Measurements from ENCODE around the gene DYNLT2. TPM values are rescaled to one million over a fixed set of nuclear protein-coding genes. Genes with fewer than 3 reads are reported as not detected.

The DYNLT2 gene
- total RNA-seq, 1 donor from 2014 or later = 3.2 TPM

GRCh38 chr6:169798764-169799473, 47.5 kb upstream of the DYNLT2 start:
- intact Hi-C loops (cut with DNase I) = no loop called here
- DNase-seq (ENCODE audit: extremely low spot score in 2 of 2) = peak in 1 of 2 donors; percentile 75
- no peak for TF ChIP-seq CTCF (IDR thresholded peaks at IDR 0.05)
- no peak for TF ChIP-seq POLR2A (IDR thresholded peaks at IDR 0.05)
- TF ChIP-seq POLR2AphosphoS5 (IDR thresholded peaks at IDR 0.05; ENCODE audit: insufficient read depth in 1 of 2, low read depth in 1 of 2) = no peak

GRCh38 chr6:169795196-169795595, 43.8 kb upstream of the DYNLT2 start:
- peak; percentile 43 to 65 for DNase-seq (ENCODE audit: extremely low spot score in 2 of 2)
- H3K4me3 ChIP-seq = no peak overlapping the region
- H3K36me3 ChIP-seq = no peaks in the 10 kb centered on the region
- no peak overlapping the region for H3K27ac ChIP-seq
- H3K27me3 ChIP-seq = no peaks in the 10 kb centered on the region
- intact Hi-C loops (cut with DNase I) = no loop called here
- TF ChIP-seq POLR2AphosphoS5 (IDR thresholded peaks at IDR 0.05; ENCODE audit: insufficient read depth in 1 of 2, low read depth in 1 of 2) (no peak), CTCF (IDR thresholded peaks at IDR 0.05) (no peak), POLR2A (IDR thresholded peaks at IDR 0.05) (no peak)
- peaks cover 8% of the 10 kb centered on the region for H3K4me1 ChIP-seq
- H3K9me3 ChIP-seq = no peaks in the 10 kb centered on the region

More at GRCh38 chr6:169798764-169799473, 47.5 kb upstream of the DYNLT2 start:
- no peaks in the 10 kb centered on the region for H3K27me3 ChIP-seq
- H3K9me3 ChIP-seq = no peaks in the 10 kb centered on the region
- H3K4me3 ChIP-seq = no peak overlapping the region
- no peaks in the 10 kb centered on the region for H3K36me3 ChIP-seq
- H3K4me1 ChIP-seq = no peaks in the 10 kb centered on the region
- no peak overlapping the region for H3K27ac ChIP-seq

GRCh38 chr6:169794317-169795055, 43.1 kb upstream of the DYNLT2 start:
- H3K4me1 ChIP-seq = peaks cover 14% of the 10 kb centered on the region
- H3K36me3 ChIP-seq = no peaks in the 10 kb centered on the region
- H3K4me3 ChIP-seq = no peak overlapping the region
- no peaks in the 10 kb centered on the region for H3K9me3 ChIP-seq
- intact Hi-C loops (cut with DNase I) = no loop called here
- H3K27ac ChIP-seq = no peak overlapping the region
- no peak for TF ChIP-seq POLR2AphosphoS5 (IDR thresholded peaks at IDR 0.05; ENCODE audit: insufficient read depth in 1 of 2, low read depth in 1 of 2)
- TF ChIP-seq CTCF (IDR thresholded peaks at IDR 0.05) = no peak
- no peak for TF ChIP-seq POLR2A (IDR thresholded peaks at IDR 0.05)
- DNase-seq (ENCODE audit: extremely low spot score in 2 of 2) = peak; percentile 67 to 94
- H3K27me3 ChIP-seq = no peaks in the 10 kb centered on the region

- peaks cover 17% of the 10 kb centered on the region for H3K4me1 ChIP-seq
- intact Hi-C loops (cut with DNase I) = no loop called here
- no peaks in the 10 kb centered on the region for H3K36me3 ChIP-seq
- H3K9me3 ChIP-seq = no peaks in the 10 kb centered on the region
- no peak overlapping the region for H3K27ac ChIP-seq
- DNase-seq (ENCODE audit: extremely low spot score in 2 of 2) = peak; percentile 25 to 58
- TF ChIP-seq CTCF (IDR thresholded peaks at IDR 0.05) = no peak
- no peak for TF ChIP-seq POLR2AphosphoS5 (IDR thresholded peaks at IDR 0.05; ENCODE audit: insufficient read depth in 1 of 2, low read depth in 1 of 2)
- no peak for TF ChIP-seq POLR2A (IDR thresholded peaks at IDR 0.05)
- no peak overlapping the region for H3K4me3 ChIP-seq
- H3K27me3 ChIP-seq = no peaks in the 10 kb centered on the region
Observed at GRCh38 chr6:169793408-169793807, 42.0 kb upstream of the DYNLT2 start.
